ENCODE data around the gene RTL9. TPM values are rescaled to one million over a fixed set of nuclear protein-coding genes. Genes with fewer than 3 reads are reported as not detected.
"Not testable (repeated sequence)": the region's sequence is repeated elsewhere in the genome, so short reads cannot be mapped to it uniquely, and the experiment has no call there.

The RTL9 gene
- total RNA-seq, 2 donors from 2014 or later, result 0.07 to 0.27 TPM

DNA sequence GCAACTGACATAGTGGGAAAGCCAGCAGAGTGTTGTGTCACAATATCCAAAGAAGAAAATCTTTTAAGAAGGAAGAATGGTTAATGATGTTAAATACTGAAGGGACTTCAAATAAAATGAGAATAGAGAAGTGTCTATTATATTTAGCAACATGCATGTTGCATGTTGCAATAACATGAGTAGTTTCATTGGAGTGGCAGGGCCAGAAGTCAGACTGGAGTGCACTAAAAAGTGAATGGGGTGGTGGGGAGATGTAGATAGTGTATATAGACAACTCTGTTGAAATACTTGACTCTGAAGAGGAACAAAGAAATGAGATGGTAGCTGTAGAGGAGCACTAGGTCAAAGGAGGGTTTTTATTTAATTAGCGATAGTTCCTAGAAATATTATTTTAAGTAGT lies 31.3 kb upstream of the RTL9 start:
- no peak overlapping the region for H3K4me3 ChIP-seq
- DNase-seq (ENCODE audit: low spot score), result no peak
- no peaks in the 10 kb centered on the region for H3K27me3 ChIP-seq (replicated peaks; ENCODE audit: insufficient read depth)
- H3K27ac ChIP-seq, result no peak overlapping the region
- ATAC-seq (ENCODE audit: insufficient number of reproducible peaks, low FRiP score, low read depth), result no peak
- H3K9me3 ChIP-seq, result no peaks in the 10 kb centered on the region
- H3K4me1 ChIP-seq (ENCODE audit: control insufficient read depth in 1 of 2, low read depth in 2 of 2), result no peaks in the 10 kb centered on the region
- TF ChIP-seq, protein P1, sequence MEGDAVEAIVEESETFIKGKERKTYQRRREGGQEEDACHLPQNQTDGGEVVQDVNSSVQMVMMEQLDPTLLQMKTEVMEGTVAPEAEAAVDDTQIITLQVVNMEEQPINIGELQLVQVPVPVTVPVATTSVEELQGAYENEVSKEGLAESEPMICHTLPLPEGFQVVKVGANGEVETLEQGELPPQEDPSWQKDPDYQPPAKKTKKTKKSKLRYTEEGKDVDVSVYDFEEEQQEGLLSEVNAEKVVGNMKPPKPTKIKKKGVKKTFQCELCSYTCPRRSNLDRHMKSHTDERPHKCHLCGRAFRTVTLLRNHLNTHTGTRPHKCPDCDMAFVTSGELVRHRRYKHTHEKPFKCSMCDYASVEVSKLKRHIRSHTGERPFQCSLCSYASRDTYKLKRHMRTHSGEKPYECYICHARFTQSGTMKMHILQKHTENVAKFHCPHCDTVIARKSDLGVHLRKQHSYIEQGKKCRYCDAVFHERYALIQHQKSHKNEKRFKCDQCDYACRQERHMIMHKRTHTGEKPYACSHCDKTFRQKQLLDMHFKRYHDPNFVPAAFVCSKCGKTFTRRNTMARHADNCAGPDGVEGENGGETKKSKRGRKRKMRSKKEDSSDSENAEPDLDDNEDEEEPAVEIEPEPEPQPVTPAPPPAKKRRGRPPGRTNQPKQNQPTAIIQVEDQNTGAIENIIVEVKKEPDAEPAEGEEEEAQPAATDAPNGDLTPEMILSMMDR (IDR thresholded peaks at IDR 0.05), result no peak
- H3K36me3 ChIP-seq, result no peaks in the 10 kb centered on the region

GRCh38 chrX:110328613-110329012 lies 30.0 kb upstream of the RTL9 start:
- DNase-seq (ENCODE audit: low spot score); H3K27ac ChIP-seq; H3K36me3 ChIP-seq; H3K9me3 ChIP-seq; H3K27me3 ChIP-seq (replicated peaks; ENCODE audit: insufficient read depth); ATAC-seq (ENCODE audit: insufficient number of reproducible peaks, low FRiP score, low read depth); H3K4me3 ChIP-seq; H3K4me1 ChIP-seq (ENCODE audit: control insufficient read depth in 1 of 2, low read depth in 2 of 2): not testable (repeated sequence)

- H3K36me3 ChIP-seq, result no peaks in the 10 kb centered on the region
- H3K27ac ChIP-seq, result no peak overlapping the region
- TF ChIP-seq, protein P1 (IDR thresholded peaks at IDR 0.05), result no peak
- DNase-seq (ENCODE audit: low spot score) (no peak), ATAC-seq (ENCODE audit: insufficient number of reproducible peaks, low FRiP score, low read depth) (no peak)
- no peaks in the 10 kb centered on the region for H3K27me3 ChIP-seq (replicated peaks; ENCODE audit: insufficient read depth)
- no peaks in the 10 kb centered on the region for H3K9me3 ChIP-seq
- H3K4me1 ChIP-seq (ENCODE audit: control insufficient read depth in 1 of 2, low read depth in 2 of 2), result no peaks in the 10 kb centered on the region
- H3K4me3 ChIP-seq, result no peak overlapping the region
Measured at GRCh38 chrX:110331444-110332030, 27.1 kb upstream of the RTL9 start.

GRCh38 chrX:110333458-110333857 lies 25.2 kb upstream of the RTL9 start:
- not testable (repeated sequence) for H3K36me3 ChIP-seq; H3K27me3 ChIP-seq (replicated peaks; ENCODE audit: insufficient read depth); H3K9me3 ChIP-seq; H3K4me3 ChIP-seq; H3K27ac ChIP-seq; ATAC-seq (ENCODE audit: insufficient number of reproducible peaks, low FRiP score, low read depth); DNase-seq (ENCODE audit: low spot score); H3K4me1 ChIP-seq (ENCODE audit: control insufficient read depth in 1 of 2, low read depth in 2 of 2)

DNA sequence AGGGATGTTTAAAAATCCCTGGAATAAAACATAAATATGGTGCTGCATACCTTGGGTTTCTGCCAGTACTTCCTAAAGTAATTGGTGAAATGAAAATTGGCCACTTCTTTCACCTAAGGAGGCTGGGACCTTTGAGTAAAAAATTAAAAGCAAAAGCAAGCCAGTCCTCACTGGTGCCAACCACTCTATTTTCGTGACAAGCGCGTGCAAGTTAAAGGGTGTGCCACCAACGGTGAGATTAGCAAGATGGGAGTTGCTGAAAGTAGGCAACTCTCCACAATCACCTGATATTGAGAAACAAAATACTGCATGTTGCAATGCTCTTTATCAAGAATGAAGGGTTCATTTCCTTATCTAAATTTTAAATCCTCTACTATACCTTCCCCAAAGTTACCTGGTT lies 19.7 kb upstream of the RTL9 start:
- Histone ChIP-seq H3K9me3 (no peaks in the 10 kb centered on the region), H3K27me3 (replicated peaks; ENCODE audit: insufficient read depth) (no peaks in the 10 kb centered on the region), H3K36me3 (no peaks in the 10 kb centered on the region), H3K4me3 (no peak overlapping the region), H3K4me1 (ENCODE audit: control insufficient read depth in 1 of 2, low read depth in 2 of 2) (no peaks in the 10 kb centered on the region), H3K27ac (no peak overlapping the region)
- ATAC-seq (ENCODE audit: insufficient number of reproducible peaks, low FRiP score, low read depth) (no peak), DNase-seq (ENCODE audit: low spot score) (no peak)
- TF ChIP-seq, protein P1 (IDR thresholded peaks at IDR 0.05), result no peak

DNA sequence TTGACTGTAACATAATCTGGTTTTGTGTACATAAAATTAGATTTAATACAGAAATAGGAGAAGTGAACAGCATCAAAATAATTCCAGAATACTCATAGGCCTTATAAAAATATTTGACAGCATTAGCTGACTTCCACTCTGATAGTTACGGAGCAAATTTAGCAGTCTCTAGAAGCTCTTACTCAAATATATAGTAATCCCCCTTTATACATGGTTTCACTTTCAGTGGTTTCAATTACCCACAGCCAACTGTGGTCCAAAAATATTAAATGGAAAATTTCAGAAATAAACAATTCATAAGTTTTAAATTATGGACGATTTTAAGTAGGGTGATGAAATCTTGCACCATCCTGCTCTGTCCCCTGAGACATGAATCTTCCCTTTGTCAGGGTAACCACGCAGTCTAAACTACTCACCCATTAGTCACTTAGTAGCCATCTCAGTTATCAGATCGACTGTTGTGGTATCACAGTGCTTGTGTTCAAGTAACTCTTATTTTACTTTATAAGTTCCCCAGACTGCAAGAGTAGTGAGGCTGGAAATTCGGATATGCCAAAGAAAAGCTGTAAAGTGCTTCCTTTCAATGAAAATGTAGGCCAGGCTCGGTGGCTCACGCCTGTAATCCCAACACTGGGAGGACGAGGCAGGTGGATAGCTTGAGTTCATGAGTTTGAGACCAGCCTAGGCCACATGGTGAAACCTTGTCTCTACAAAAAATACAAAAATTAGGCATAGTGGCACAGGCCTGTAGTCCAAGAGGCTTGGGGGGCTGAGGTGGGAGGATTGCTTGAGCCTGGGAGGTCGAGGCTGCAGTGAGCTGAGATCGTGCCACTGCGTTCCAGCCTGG lies 17.2 kb upstream of the RTL9 start:
- TF ChIP-seq, protein P1 (IDR thresholded peaks at IDR 0.05), result no peak
- H3K36me3 ChIP-seq, result no peaks in the 10 kb centered on the region
- H3K27ac ChIP-seq, result no peak overlapping the region
- no peak for DNase-seq (ENCODE audit: low spot score)
- H3K9me3 ChIP-seq, result no peaks in the 10 kb centered on the region
- H3K27me3 ChIP-seq (replicated peaks; ENCODE audit: insufficient read depth), result no peaks in the 10 kb centered on the region
- no peak overlapping the region for H3K4me3 ChIP-seq
- no peaks in the 10 kb centered on the region for H3K4me1 ChIP-seq (ENCODE audit: control insufficient read depth in 1 of 2, low read depth in 2 of 2)
- no peak for ATAC-seq (ENCODE audit: insufficient number of reproducible peaks, low FRiP score, low read depth)

Measured in thoracic aorta (tissue), 2 donors.